Measurements from ENCODE around the gene HYDIN.
"Not testable (repeated sequence)": the region's sequence is repeated elsewhere in the genome, so short reads cannot be mapped to it uniquely, and the experiment has no call there.

Gene HYDIN

DNA sequence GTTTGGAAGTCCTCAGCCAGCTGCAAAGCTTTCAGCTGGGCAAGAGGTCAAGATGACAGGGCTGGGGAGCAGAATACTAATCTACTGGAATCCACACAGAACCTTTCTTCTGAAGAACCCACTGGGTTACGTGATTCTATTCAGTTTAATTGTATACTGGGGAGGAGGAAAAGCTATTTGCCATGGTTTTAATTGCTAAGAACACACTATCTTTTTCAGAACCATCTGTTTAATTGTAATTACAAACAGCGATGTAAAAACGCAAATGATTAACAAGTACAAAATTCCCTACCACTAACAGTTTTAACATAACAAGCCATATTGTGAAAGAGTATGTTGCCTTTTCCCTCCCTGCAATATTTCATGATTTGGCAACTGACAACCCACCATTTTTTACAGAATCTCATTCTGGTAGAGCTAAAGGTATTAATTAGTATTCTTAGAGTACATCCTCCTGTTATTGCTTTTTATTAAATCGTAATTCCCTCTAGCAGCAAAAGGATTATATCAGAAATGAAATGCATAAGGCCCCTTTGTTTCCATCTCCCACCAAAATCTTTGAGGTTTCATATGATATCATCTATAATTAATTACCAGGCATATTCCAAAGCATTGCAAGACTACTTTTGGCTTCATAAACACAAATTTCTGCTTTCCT lies 12.1 kb downstream of the HYDIN start:
- DNase-seq = no peak

DNA sequence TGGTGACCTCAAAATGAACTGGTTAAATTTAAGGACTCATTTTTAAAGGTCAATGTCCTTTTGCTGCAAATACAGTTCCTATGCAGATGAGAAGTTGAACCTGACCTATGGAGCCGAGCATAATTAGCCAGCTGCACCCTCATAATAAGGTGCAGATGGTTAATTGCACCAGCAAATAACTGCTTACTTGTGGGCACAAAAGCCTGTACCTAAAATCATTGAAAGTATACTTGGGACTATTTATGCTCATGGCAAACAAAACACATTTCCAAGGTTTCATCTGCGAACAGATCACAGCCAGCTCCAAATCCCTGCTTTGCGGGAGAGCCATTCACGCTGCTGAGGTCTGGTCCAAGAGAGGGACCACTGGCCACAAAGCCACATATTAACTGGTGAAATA lies 13.0 kb downstream of the HYDIN start:
- DNase-seq = no peak

DNA sequence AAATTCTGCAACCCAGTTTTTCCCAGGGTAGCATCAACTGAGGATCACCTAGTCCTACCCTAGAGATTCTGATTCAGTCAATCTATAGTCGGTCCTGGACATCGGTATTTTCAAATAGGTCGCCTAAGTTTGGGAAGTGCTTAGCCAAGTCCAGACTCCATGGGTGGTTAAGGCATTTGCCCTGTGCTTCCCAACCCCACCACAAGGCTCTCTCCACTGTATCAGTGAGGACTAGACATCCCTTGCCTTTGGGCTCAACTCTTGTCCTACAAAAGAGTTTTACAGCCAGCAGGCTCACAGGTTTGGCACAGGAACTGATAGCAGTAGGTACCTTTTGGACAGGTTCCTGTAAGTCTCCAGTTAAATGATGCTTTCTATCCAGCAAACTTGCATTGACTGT lies 13.8 kb downstream of the HYDIN start:
- no peak for DNase-seq

DNA sequence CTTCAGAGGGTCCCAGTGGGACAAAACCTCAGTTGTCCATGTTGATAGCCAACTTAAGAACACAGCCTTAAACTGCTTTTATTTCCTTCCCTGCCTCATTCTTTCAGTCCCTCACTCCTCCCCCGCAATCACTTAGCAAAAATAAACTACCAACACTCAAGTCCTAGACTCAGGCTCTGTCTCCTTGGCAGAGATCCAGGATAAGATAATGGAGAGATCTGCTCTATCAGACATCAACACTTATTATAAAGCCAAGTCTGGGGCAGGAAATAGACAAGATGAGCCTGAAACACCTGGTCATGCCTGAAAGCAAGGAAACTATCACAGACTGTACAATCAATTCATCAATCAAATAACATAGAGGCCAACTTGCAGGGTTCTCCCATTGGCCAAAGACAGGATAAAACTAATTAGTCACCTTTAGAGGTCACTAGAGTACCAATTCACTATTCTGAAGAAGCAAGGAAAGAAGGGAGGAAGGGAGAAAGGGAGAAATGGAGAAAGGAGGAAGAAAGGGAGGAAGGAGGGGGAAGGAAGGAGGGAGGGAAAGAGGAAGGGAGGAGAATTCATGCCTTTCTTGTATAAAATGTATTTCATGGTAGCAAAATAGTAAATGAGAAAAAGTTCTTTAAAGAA lies 15.7 kb downstream of the HYDIN start:
- DNase-seq = no peak

DNA sequence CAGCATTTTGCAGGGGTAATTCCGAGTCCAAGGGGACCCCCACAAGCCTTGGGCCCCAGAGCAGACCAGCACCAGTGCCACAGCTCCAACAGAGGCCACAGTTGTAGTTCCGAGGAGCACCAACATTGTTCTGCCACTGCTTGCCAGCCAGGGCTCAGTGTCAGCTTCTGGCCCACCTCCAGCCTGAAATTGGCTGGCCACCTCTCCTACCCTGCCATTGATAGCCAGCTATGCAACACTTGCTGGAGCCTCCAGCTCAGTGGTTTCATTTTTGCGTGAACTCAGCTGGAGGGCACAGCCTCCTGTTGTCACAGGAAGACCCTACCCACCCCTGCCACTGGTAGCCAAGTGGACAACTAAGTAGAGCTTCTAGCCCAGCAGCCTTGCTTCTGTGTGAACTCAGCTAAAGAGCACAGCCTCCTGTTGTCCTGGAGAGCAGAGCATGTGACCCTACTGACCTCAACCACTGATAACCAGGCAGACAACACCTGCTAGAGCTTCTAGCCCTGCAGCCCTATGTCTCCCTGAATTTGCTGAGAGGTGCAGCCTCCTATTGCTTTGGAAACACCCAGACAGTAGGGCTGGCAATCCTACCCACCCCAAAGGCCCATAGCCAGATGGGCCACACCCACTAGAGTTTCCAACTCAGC lies 24.9 kb downstream of the HYDIN start:
- no peak for DNase-seq

DNA sequence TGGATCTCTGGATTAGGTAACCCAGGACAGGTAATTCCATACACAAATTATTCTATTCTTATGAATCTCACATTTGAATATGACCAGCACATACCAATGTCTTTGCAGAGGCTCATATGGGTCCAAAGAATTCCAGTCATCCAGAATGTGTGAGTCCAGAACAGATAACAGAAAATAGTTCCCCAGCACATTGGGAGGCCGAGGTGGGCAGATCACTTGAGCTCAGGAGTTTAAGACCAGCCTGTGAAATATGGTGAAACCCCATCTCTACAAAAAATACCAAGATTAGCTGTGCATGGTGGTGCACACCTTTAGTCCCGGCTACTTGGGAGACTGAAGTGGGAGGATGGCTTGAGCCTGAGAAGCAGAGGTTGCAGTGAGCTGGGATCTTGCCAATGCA lies 26.9 kb downstream of the HYDIN start:
- no peak for DNase-seq

DNA sequence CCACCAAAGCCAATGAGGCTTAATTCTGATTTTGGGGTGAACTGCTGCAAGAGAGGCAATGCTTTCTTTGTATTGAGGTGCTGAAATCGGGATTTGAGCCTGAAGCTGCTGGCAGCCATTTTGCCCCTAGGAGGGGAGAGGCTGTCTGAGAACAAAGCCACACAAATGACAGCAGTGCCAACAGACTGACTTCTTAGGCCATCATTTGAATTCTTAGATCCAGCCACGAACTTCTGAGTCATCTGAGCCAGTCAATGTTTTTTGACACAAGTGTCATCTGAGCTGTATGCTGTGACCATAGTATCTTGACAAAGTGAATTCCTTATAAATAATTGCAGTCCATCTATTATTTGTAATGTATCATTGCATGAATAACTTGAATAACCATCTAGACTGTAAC lies 29.0 kb downstream of the HYDIN start:
- no peak for DNase-seq

DNA sequence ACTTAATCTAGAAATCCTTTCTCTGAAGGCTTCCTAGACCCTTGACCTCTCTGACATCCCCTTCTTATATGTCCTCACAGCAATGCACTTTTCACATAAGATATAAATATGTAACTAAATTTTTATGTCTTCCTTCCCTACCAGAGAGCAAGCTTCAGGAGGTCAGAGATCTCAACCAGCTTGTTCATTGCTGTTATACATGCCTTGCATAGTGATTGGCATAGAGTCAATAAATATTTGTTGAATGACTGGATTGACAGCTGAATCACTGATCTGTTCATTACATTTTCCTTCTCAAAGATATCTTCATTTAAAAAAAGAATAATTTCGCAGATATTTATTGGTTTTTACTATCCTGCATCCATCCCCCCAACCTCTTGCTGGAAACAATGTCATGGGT lies 29.5 kb downstream of the HYDIN start:
- DNase-seq = no peak

DNA sequence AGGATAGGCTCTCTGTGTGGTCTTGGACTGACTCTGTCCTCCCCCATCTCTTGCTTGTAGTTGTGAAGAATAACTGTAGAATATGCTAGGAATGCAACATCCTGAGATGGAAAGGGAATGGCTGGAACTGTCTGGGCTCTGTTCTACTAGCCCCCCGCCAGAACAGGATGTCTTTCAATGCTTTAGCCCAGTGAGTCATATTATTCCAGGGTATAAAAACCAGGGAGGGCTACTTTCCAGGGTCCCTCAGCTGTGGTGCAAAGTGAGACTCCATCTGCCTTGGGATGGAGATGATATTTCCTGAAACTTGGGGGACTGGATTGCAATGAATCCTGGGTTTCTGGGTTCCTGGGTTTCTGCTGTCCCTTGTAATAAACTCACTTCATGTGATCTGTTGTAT lies 32.1 kb downstream of the HYDIN start:
- DNase-seq = no peak

DNA sequence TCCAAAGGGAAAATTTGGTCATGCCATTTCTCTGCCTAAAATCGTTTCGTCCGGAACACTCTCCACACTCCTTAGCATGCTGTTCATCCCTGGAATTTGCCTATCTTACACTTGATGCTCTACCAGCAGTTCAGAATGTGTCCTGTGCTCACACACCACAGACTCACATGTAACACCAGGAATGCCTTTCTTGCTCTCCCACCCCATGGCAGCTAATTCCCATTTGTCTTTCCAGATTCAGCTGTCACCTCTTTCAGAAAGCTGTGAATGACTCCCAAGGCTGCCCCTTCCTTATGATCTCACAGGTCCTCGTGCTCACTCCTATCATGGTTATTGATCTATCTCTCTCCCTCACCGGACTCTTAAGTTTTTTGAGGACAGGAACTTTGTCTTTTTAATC lies 38.1 kb downstream of the HYDIN start:
- no peak for DNase-seq

DNA sequence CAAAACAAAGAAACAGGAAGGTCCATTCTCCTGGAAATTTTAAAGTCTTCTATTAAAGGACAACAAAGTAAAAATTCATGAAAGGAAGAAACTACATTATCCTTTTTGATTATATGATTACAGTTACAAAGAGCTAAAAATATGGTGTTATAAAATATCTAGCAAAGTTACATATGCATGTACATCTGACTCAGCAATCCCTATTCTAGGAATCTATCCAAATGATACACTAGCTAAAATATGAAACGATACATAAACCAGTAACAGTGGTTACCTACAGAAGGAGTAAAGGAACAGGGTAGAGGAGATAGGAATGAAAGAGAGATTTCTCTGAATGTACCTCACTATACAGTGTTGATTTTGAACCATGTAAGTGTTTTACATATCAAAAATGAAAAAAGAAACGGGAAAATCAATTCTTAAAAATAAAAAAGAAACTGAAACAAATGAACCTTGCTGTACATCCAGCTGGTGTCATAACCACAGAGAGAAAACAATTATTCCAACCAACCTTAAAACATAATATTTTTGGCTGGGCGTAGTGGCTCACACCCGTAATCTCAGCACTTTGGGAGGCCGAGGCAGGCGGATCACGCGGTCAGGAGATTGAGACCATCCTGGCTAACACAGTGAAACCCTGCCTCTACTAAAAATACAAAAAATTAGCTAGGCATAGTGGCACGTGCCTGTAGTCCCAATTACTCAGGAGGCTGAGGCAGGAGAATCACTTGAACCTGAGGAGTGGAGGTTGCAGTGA lies 41.4 kb downstream of the HYDIN start:
- no peak for DNase-seq

DNA sequence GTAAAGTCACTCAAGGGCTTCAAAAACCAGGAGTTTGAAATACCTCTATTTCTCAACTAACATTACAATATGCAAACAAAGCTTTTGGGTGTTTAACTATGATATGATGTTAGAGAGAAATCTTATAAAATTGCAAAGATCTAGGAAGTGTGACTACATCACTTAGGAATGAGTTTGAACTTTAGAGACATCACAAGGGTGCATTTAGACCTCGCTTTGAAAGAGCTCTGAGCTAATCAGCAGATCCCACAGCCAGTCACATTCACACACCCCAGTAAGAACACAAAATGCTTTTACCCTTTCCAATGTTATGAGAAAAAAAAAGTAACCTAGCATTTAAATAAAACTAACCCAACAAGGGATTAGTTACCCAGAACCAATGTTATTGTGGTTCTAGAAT lies 45.2 kb downstream of the HYDIN start:
- no peak for DNase-seq

DNA sequence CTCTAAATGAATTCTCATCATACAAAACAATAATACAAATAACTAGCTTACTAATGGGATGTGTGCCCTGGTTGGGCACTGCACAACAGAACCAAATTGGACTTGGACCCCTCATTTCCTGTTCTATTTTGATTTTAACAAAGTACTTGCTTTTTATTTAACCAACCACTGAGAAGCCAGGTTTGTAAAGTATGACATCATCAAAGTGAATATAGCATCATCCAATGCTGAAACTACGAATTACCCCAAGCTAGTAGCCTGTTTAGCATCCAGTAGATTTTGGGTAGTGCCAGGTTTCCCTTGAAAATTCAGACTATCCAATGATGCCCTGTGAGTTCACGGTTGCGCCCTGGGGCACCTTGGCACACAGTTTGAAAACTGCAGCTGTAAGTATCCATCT lies 51.0 kb downstream of the HYDIN start:
- DNase-seq = no peak

DNA sequence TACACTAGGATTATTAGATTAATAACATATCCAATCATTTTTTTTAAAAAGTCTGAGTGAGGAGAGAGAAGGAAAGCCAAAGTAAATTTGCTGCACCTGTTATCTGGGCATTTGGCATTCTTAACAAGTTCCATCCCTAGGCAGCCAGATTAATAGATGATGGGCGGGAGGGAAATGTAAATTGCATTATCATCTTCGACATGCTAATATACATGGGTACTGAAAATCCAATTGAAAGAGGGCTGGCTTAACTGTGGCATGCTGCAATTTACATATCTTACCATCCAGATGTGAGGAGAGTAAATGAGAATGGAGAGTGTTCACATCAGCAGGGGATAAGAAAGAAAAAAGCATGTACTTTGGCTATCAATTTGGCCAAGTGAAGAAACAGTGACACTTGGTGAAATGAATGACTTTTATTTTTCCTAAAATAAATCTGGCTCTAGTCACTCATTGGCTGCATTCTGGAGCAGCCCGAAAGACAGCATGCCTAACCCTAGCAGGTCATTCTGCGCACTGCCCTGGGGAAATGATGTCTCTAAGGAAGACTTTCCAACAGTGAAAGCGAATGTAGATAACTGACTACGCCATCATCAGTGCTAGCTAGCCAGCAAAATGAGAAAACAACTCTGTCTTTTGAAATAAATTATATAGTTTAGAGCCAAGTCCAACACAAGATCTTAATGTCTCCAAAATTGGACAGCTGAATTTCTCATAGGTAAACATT lies 57.9 kb downstream of the HYDIN start:
- no peak for DNase-seq

DNA sequence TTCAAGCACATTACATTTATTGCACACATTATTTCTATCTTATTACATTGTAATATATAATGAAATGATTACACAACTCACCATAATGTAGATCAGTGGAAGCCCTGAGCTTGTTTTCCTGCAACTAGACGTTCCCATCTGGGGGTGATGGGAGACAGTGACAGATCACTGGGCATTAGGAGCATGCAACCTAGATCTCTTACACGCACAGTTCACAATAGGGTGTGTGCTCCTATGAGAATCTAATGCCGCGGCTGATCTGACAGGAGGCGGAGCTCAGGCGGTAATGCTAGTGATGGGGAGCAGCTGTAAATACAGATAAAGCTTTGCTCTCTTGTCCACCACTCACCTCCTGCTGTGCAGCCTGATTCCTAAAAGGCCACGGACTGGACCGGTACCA lies 69.5 kb downstream of the HYDIN start:
- not testable (repeated sequence) for DNase-seq

DNA sequence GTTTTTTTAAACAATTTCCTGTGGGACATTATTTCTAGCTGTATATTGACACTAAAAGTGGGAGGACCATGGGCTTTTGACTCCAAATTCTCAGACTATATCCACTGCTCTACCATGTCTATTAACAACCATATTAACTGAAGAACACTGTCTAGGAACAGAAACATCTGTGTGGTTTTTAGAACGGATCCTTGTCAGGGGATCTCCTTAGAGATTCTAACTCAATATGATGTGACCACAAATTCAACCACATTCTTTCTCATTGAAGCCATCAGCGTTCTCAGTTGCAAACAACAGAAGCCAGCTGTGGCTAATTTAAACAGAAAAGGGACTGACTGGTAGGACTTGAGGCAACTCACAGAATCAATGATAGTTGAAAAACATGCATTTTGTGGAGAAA lies 73.2 kb downstream of the HYDIN start:
- not testable (repeated sequence) for DNase-seq

DNA sequence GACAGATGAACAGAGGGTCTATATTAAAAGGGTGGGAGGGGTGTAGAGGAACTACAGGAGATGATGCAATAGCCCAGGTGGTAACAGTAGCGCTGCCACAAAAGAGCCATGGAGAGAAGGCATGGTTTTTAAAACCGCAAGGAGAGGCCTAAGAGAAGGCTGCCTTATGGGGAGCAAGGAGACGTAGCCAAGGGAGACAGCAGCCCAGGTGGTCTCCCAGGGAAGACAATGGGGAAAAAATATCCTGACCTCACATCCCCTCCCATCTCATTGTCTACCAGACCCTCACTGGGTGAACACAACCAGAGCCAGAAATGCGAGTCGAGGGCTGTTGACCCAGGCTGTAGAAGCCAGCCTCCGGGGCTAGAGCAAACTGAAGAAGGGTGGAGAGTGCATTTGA lies 77.2 kb downstream of the HYDIN start:
- not testable (repeated sequence) for DNase-seq

DNA sequence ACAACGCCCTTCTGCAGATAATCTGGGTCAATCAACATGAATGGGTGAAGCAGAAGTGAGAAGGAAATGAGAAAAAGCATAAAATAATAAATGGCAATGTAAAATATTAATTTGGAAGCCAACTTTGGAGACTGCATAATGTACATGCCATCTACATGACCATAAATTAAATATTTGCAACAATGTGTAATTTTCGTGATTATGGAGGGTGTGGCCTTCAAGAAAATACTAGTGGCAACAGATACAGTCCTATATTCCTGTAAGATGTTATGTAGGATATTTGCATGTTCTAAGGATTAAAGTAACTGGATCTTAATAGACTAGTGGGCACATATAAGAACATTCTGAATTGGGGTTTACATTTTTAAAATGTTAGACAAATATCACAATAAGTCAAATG lies 78.9 kb downstream of the HYDIN start:
- not testable (repeated sequence) for DNase-seq

DNA sequence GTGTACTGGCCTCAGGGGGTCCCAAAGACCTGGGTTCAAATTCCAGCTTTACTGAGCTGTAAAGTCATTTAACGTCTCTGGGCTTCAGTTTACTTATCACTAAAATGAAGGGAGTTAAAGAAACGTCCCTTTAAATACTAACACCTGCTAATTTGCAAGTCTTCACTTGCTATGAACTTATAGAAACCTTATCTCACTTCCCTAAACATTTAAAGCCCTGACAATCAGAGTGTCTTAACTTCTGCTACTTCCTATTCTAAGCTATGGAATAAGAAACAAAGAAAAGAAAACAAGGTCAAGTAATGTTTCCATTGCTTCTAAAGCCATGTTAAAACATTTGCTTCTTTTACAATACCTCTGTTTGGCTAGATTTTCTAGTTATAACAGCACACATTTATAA lies 87.3 kb downstream of the HYDIN start:
- not testable (repeated sequence) for DNase-seq

DNA sequence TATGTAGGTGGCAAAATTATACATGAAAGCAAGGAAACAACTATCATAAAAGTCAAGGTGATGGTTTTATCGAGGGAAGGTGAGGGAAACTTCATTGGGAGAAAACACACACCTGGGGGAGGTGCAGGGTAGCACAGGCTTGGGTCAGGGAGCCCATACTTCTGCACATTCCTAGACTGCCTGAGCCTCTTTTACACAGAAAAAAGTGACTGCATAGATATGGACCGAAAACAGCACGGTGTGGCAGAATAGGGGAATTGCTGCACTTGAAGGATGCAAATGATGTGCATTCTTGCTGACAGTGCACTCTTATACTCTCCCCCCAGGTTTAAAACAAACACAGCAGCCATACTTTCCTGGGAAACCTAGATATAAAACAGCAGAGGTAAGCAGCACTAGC lies 120.0 kb downstream of the HYDIN start:
- not testable (repeated sequence) for DNase-seq

DNA sequence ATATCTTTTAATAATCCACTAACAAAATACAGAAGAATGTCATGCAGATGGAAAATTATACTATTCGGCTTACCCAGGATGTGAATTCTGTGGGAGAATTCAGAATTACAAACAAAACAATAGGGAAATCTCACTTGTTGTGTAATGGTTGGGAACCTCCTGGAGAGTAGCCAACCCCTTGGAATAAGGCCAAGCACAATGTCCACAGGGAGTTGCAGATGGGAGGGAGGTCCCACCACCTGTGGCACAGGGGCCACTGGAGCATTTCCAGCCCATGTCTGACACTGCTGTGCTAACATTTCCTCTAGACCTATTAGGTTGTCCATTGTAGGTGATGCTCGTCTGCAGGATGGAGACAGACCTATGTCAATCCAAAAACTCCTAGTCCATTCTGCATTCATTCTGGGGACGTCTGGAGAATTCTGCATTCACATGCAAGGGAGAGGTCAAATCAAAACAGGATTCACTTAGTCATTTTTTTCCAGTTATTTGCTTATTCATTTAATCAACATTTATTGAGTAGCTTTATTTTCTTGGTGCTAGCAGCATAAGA lies 120.8 kb downstream of the HYDIN start:
- DNase-seq = not testable (repeated sequence)

DNA sequence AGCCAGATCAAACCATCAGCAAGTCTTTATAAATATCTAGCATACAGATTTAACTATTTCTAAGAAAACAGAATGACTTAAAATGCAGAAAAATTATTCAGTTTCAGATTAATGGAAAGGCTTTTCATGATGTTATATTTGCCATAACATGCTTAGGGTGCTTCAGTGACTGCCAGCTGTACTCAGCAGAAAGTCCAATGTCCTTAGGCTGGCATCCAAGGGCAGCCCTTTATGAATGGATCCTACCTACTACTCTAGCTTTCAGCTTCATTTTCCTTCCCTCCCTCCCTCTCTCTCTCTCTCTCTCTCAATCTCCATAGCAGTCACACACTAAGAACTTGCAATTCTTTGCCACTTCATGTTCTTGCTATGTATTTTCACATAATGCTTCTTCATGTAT lies 124.6 kb downstream of the HYDIN start:
- not testable (repeated sequence) for DNase-seq
